GM12878 (cell line): ENCODE measurements around the gene PTPRH. TPM values are rescaled to one million over a fixed set of nuclear protein-coding genes. Genes with fewer than 3 reads are reported as not detected.

Experiments
- ATAC-seq: fragments of 200-7000 bp; cut with Tn5 transposase; 3 replicates; pipeline ENCODE4 v1.9.1; 2020; ENCODE audit warnings: mild to moderate bottlenecking, moderate library complexity
- BruUV-seq: library from RNA; stranded (reverse); fragments of 400-500 nt; replicated peaks from 2 replicates; lab custom pipeline; 2021; lab: Mats Ljungman, UMichigan
- CTCF ChIA-PET: fragments of 300-600 bp; sonication (Branson Sonifier 250); formaldehyde crosslinking; extraction: SDS; loops from one replicate; lab custom pipeline; 2021; ENCODE audit warnings: inconsistent platforms; lab: Yijun Ruan, JAX
- POLR2A ChIA-PET: fragments of 350-600 bp; formaldehyde crosslinking; extraction: SDS; loops from one replicate; lab custom pipeline; 2021; ENCODE audit warnings: inconsistent platforms; lab: Charles Lee
- RAD21 ChIA-PET: fragments of 300-600 bp; sonication (Branson Sonifier 250); formaldehyde crosslinking; loops from one replicate; lab custom pipeline; 2023; ENCODE audit warnings: antibody characterized with exemption; ENCODE audit not compliant: unreplicated experiment; lab: Charles Lee
- SMC1A ChIA-PET: fragments of 300-600 bp; sonication (Branson Sonifier 250); formaldehyde crosslinking; loops from one replicate; lab custom pipeline; 2023; ENCODE audit not compliant: unreplicated experiment, uncharacterized antibody; lab: Charles Lee
- DNase-seq: peaks from one replicate; pipeline ENCODE4 v3.0.0-alpha.2; 2011; ENCODE audit warnings: low read depth, low spot score
- FAIRE-seq: peaks from 3 replicates; lab custom pipeline; 2011; peaks lifted over from hg19 to GRCh38; lab: Jason Lieb, UNC
- H2AFZ ChIP-seq: 2 replicates; pipeline ENCODE4 v1.6.0; 2011; ENCODE audit warnings: low read depth, low read length, control low read depth; ENCODE audit not compliant: control insufficient read depth
- H3K27ac ChIP-seq: 2 replicates; pipeline ENCODE4 v1.5.1; 2011; ENCODE audit warnings: control low read depth; ENCODE audit not compliant: control insufficient read depth, insufficient read depth
- H3K27me3 ChIP-seq, 2 experiments: replicated peaks in 1 of 2; 2 replicates each; pipeline versions ENCODE4 v1.6.0 to v1.6.1; 2011; ENCODE audit warnings: low read length in 1 of 2; ENCODE audit not compliant: control insufficient read depth in 2 of 2, insufficient read depth in 2 of 2
- H3K36me3 ChIP-seq, 2 experiments: 2 replicates each; pipeline ENCODE4 v1.5.1; 2011; ENCODE audit warnings: low read length in 1 of 2; ENCODE audit not compliant: control insufficient read depth in 2 of 2, insufficient read depth in 2 of 2
- H3K4me1 ChIP-seq: 2 replicates; pipeline ENCODE4 v1.6.1; 2011; ENCODE audit warnings: mild to moderate bottlenecking, low read length, moderate library complexity, mixed read lengths; ENCODE audit not compliant: control insufficient read depth, insufficient read depth
- H3K4me2 ChIP-seq: 2 replicates; pipeline ENCODE4 v1.6.0; 2011; ENCODE audit warnings: control low read depth; ENCODE audit not compliant: control insufficient read depth, insufficient read depth
- H3K4me3 ChIP-seq: fragments of 200-600 bp; sonication (generic); 2 replicates; pipeline ENCODE4 v1.5.1; 2016
- H3K79me2 ChIP-seq: 2 replicates; pipeline ENCODE4 v1.6.0; 2011; ENCODE audit warnings: low read length; ENCODE audit not compliant: control insufficient read depth, insufficient read depth
- H3K9ac ChIP-seq: 2 replicates; pipeline ENCODE4 v1.8.0; 2011; ENCODE audit warnings: low read length, control low read depth, mixed read lengths; ENCODE audit not compliant: control insufficient read depth, insufficient read depth
- H3K9me3 ChIP-seq: replicated peaks from 3 replicates; pipeline ENCODE4 v1.5.1; 2011; ENCODE audit warnings: mild to moderate bottlenecking, low read length; ENCODE audit not compliant: control insufficient read depth, insufficient read depth
- H4K20me1 ChIP-seq: 2 replicates; pipeline ENCODE4 v1.6.0; 2011; ENCODE audit not compliant: control insufficient read depth, insufficient read depth
- ATF7 ChIP-seq: fragments of 450-650 bp; IDR thresholded peaks from 2 replicates; pipeline ENCODE4 v1.6.1; 2016; ENCODE audit warnings: low read depth, mild to moderate bottlenecking
- CREB1 ChIP-seq: IDR thresholded peaks from 2 replicates; pipeline ENCODE4 v1.6.1; 2012; ENCODE audit warnings: low read depth, mild to moderate bottlenecking, inconsistent platforms
- HCFC1 ChIP-seq: fragments of 150-350 bp; IDR thresholded peaks from 2 replicates; pipeline ENCODE4 v1.6.1; 2014; ENCODE audit warnings: low read length
- RELA ChIP-seq: fragments of 450-650 bp; IDR thresholded peaks from 2 replicates; pipeline ENCODE4 v1.8.0; 2014; ENCODE audit warnings: borderline replicate concordance; ENCODE audit not compliant: partially characterized antibody
- SIX5 ChIP-seq: IDR thresholded peaks from 2 replicates; pipeline ENCODE4 v1.6.1; 2011; ENCODE audit warnings: mild to moderate bottlenecking, low read depth, low read length, moderate library complexity; ENCODE audit not compliant: severe bottlenecking
- SMC3 ChIP-seq: IDR thresholded peaks from 2 replicates; pipeline ENCODE4 v1.6.1; 2011; ENCODE audit warnings: low read length, improper control_type of control experiment, borderline replicate concordance
- TCF12 ChIP-seq: IDR thresholded peaks from 2 replicates; pipeline ENCODE4 v1.6.1; 2011; ENCODE audit warnings: low read depth, mild to moderate bottlenecking, low read length
- YY1 ChIP-seq: IDR thresholded peaks from 2 replicates; pipeline ENCODE4 v1.6.1; 2011; ENCODE audit warnings: low read depth, mild to moderate bottlenecking, low read length
- ZNF384 ChIP-seq: IDR thresholded peaks from 2 replicates; pipeline ENCODE4 v1.6.1; 2012; ENCODE audit warnings: low read depth, mild to moderate bottlenecking, low read length, improper control_type of control experiment, borderline replicate concordance
- WGBS: methylation state at CpG from one replicate; pipeline ENCODE4 v1.1.6; 2016; ENCODE audit warnings: low lambda C conversion rate; ENCODE audit not compliant: insufficient replicate concordance, insufficient coverage; ENCODE audit errors: missing lambda C conversion rate; 5-methylcytosine and 5-hydroxymethylcytosine counted together
- in situ Hi-C: fragments of 300-500 bp; cut with MboI; formaldehyde crosslinking; loops from 9 replicates; pipeline ENCODE4 v1.14.3; 2018; ENCODE audit warnings: mixed read lengths
- intact Hi-C: fragments of 100-400 bp; cut with micrococcal nuclease; formaldehyde crosslinking; loops from one replicate; pipeline ENCODE4 v1.14.2; 2022; ENCODE audit not compliant: unreplicated experiment
- polyA plus RNA-seq, 11 experiments: library from polyadenylated mRNA; depleted of rRNA in 4 of 11; unstranded in 6 of 11; stranded (reverse) in 5 of 11; fragments of >200 nt; fragmentation: Nextera tagmentation in 4 of 11; fragmentation: Illumina TruSeq in 1 of 11; extraction: Ambion mirVana in 4 of 11; extraction: Trizol in 1 of 11; gene quantifications; 1 replicate in 1 of 11; 2 replicates in 10 of 11; pipeline versions ENCODE4 v1.2.1 to v1.2.3, GENCODE V29; 2011 to 2016; ENCODE audit warnings: inconsistent platforms in 2 of 11, missing spikeins in 2 of 11, low read depth in 1 of 11
- total RNA-seq, 4 experiments: library from RNA; depleted of rRNA in 3 of 4; stranded (reverse); fragments of >200 nt in 3 of 4; fragmentation: Illumina TruSeq in 1 of 4; extraction: Trizol in 1 of 4; gene quantifications; 2 replicates each; pipeline versions ENCODE4 v1.2.1 to v1.2.3, GENCODE V29; 2013 to 2021

Gene PTPRH
- total and polyA plus RNA-seq, 10 of the 15 experiments (the other 5 are each of a cell fraction or from before 2014, with no cell fraction given), result 0.08 TPM; not detected in 9

GRCh38 chr19:55196803-55197202 is 12.5 kb downstream of the PTPRH start:
- intact Hi-C loops (no loop called here), in situ Hi-C loops (no loop called here)
- Histone ChIP-seq H3K27me3 (no peaks in the 10 kb centered on the region; a peak in 1 of 4 replicates), H4K20me1 (no peaks in the 10 kb centered on the region), H2AFZ (no peak overlapping the region), H3K79me2 (no peaks in the 10 kb centered on the region), H3K9me3 (no peaks in the 10 kb centered on the region), H3K36me3 (no peaks in the 10 kb centered on the region), H3K4me3 (no peak overlapping the region), H3K27ac (no peak overlapping the region), H3K4me2 (no peak overlapping the region), H3K4me1 (no peaks in the 10 kb centered on the region), H3K9ac (no peak overlapping the region)
- ATAC-seq (no peak), DNase-seq (no peak), FAIRE-seq (no peak)
- RAD21 ChIA-PET, result no interaction called here
- 51% methylated on average over 10 of the region's 10 CpGs for WGBS
- POLR2A ChIA-PET, result no interaction called here
- CTCF ChIA-PET, result no interaction called here
- SMC1A ChIA-PET, result no interaction called here
- no TSS peak for BruUV-seq
- TF ChIP-seq YY1 (peak; percentile 41; the same call in 1 of the 2 replicates), TCF12 (no peak), ZNF384 (no peak), SMC3 (no peak), ATF7 (no peak), CREB1 (peak; percentile 38; the same call in 1 of the 2 replicates), HCFC1 (peak; percentile 55), SIX5 (peak; percentile 71)

DNA sequence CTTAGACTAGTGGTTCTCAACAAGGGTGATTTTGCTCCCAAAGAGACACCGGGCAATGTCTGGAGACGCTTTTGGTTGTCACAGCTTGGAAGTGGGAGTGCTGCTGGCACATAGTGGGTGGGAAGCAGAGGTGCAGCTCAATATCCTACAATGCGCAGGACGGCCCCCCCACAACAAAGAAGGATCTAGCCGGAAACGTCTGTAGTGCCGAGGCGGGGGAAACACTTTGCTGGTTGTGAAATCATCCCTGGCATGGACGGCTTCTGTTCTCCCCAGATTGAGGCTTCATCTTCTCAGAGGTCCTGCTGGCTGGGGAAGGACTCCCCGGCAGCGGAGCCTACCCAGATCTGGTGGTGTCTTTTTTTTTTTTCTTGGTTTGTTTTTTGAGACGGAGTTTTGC is 15.8 kb downstream of the PTPRH start:
- 32% methylated on average over 12 of the region's 12 CpGs for WGBS
- ChIA-PET RAD21 (no interaction called here), CTCF (interaction anchor here (0.8 kb wide), 1 partner anchor 312 kb away, joined by 6 read pairs; no protein-coding TSS in a partner anchor), SMC1A (no interaction called here), POLR2A (no interaction called here)
- no peak overlapping the region for H3K4me2 ChIP-seq
- no peak overlapping the region for H2AFZ ChIP-seq
- H3K27me3 ChIP-seq, result no peaks in the 10 kb centered on the region
- intact Hi-C loops (no loop called here), in situ Hi-C loops (no loop called here)
- H3K79me2 ChIP-seq, result no peaks in the 10 kb centered on the region
- no TSS peak for BruUV-seq
- no peaks in the 10 kb centered on the region for H3K9me3 ChIP-seq
- H3K4me3 ChIP-seq, result no peak overlapping the region
- no peaks in the 10 kb centered on the region for H4K20me1 ChIP-seq
- H3K36me3 ChIP-seq, result no peaks in the 10 kb centered on the region
- no peak for TF ChIP-seq RELA
- FAIRE-seq (no peak), ATAC-seq (no peak), DNase-seq (no peak)
- no peaks in the 10 kb centered on the region for H3K4me1 ChIP-seq
- no peak overlapping the region for H3K27ac ChIP-seq
- H3K9ac ChIP-seq, result no peak overlapping the region
